NCI-H524 (cell line): ENCODE results near the gene WAC.
"Not testable (repeated sequence)": the region's sequence is repeated elsewhere in the genome, so short reads cannot be mapped to it uniquely, and the experiment has no call there.

Experiments used
- DNase-seq, 2 experiments: peaks; one replicate each; lab custom pipeline; 2025; lab: John Stamatoyannopoulos, UW

WAC gene

DNA sequence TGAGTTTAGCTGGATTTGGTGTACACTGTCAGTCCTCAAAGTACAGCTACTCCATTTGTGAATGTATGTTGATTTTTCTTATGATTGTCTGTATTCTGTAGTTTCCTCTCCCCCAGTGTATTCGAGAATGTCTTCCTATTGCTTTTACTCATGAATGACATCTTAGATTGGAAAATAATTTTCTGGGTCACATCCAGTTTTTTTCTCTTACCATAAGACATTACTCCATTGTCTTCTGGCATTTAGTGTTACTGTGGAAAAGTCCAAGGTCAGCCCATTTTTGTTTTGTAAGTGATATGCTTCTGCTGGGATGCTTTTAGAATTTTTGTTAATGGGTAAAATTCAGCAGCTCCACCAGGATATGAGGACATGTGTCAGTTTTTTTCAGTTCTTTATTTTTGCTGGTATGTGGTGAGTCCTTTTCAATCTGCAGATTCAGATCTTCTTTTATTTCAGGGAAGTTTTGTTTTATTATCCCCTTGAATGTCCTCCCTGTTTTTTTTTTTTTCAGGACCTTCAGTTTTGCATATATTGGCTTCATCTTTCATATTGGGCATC lies 33.6 kb downstream of the WAC start:
- DNase-seq = no peak

DNA sequence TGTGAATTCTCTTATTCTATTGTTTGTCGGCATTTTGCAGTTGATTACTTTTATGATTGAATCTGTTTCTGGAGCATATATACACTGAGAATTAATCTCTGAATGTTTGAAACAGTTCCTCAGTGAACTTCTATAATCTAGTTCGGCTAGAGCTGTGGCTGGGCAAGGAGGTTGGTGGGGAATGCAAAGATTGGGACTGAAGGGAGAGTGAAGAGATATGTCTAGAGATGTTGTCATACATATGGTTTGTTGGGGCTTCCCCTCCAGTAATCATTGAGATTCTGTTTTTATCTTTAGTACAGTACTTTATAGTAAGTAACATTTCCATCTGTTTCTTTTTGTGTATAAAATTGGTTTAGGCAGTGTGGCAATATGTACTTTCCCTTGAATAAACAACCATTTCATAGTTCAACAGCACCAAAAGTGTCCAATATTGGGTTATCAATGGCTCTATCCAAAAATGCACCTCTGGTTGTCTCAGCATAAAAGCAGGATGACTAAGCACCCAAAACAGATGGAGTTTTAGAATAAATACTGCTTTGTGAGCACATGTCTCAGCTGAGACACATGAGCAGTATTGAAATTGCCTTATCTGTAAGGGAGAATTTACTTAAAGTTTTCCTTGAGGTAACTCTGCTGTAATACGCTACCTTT lies 36.7 kb downstream of the WAC start:
- DNase-seq = no peak

DNA sequence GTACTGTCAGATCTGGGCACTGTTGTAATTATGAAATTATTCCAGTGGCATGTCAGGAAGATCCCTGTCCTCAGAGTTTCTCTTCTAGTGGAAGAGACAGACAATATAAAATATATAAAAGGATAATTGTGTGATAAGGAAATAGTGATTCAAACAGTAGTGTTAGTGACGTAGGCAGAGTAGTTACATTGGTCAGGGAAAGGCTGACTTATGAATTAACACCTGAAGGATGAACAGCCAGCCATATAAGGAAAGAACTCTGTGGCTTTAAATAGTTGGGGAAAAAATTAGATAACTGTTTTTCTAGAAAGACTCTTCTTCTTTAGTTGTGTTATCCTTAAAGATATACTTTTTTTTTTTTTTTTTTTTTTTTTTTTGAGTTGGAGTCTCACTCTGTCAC lies 37.7 kb downstream of the WAC start:
- DNase-seq = no peak

DNA sequence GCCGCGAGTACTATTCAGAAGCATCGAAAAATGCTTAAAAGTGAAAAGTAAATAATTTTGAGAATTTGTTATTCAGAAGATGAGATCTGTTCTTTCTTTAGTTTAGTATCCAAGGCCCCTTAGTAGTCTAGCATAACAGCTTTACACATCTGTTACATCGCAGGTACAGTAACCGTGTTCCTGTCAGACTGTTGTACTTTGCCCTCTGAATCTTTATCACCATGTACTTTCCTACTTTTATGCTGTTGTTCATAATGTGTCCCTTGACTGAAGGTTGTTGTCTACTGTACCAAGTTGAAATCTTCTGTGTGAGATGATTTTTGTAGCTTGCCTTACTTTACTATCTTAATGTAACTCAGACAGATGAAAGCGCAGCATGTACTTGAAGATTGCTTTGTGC lies 38.3 kb downstream of the WAC start:
- no peak for DNase-seq

DNA sequence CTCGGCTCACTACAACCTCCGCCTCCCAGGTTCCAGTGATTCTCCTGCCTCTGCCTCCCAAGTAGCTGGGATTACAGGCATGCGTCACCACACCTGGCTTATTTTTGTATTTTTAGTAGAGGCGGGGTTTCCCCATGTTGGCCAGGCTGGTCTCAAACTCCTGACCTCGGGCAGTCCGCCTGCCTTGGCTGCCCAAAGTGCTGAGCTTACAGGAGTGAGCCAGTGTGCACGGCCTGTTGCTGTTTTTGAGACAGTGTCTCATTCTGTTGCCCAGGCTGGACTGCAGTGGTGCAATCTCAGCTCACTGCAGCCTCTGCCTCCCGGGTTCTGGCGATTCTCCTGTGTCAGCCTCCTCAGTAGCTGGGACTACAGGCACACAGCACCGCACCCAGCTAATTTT lies 41.3 kb downstream of the WAC start:
- not testable (repeated sequence) for DNase-seq

DNA sequence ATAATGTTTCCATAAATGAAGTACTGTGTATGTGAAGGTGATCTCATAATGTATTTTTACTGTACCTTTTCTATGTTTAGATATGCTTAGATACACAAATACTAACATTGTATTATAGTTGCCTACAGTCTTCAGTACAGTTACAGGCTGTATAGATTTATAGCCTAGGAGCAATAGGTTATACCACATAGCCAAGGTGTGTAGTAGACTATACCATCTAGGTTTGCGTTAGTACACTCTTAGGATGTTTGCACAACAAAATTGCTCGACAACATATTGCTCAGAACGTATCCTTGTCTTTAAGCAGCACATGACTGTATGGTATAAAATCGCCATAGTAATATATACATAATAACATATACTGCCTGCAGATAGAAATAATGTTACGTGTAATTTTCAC lies 42.9 kb downstream of the WAC start:
- no peak for DNase-seq

DNA sequence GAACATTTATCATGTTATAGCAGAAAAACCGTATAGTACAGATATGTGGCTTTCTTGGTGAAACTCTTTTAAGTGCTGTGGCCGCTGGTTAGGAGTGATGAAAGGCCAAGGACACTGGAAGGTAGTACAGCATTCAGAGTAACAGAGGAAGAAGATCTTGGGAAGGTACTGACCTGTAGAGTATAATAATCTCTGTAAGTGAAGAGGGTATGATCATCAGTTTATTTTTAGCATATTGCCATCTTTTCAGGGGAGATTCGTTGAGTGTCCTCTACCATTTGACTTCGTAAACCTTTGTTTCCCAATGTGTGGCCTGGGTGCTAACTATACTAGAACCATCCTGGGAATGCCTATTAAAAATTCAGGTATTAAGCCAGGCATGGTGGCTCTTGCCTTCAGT lies 44.6 kb downstream of the WAC start:
- no peak for DNase-seq

DNA sequence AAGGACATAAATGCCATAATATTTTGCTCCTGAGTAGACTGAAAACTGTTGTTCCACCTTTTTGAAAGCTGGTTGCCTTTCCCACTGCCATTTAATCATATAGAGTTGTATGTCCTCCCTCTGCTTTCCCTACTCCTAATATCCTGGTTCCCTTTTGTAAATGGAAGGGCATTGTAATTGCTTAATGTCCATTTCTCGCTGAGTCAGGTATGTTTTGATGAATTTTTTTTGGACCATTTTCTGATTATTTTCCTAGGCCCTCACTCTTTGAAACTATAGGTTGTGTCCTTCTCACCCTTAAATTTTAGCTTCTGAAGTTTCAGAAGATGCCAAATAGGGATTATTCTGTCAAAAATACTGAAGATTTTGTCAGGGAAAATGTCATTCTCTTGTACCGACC lies 45.5 kb downstream of the WAC start:
- no peak for DNase-seq

DNA sequence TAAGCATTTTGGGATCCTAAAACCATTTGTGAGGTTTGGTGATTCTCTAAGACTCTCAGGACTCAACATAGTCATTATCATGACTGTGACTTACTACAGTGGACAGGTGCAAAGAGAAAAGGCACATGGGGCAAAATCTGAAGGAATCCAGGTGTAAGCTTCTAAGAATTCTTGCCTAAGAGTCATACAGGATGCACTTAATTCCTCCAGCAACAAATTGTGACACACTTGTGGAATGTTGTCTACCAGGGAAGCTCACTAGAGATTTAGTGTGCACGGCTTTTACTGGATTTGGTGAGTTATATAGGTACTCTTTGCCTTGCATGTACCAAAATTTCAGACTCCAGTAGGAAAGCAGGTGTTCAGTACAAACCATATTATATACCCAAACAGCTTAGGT lies 47.9 kb downstream of the WAC start:
- no peak for DNase-seq

DNA sequence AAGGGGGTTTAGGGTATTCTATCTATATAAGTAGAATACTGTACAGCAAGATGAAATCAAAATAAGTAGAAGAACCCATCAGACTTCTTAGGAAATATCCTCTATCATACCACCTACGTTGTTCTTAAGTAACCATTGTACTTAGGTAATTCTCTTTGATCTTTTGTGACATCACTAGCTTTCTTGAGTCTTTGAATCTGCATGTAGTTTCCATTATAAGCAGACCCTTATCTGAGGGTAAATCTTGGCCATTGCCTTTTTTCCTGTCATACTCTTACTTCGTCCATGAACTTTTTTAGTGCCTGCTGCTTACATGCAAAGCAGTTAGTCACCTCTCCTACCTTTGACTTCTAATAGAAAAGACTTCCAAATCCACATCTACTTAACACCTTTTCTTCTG lies 49.0 kb downstream of the WAC start:
- DNase-seq = no peak

DNA sequence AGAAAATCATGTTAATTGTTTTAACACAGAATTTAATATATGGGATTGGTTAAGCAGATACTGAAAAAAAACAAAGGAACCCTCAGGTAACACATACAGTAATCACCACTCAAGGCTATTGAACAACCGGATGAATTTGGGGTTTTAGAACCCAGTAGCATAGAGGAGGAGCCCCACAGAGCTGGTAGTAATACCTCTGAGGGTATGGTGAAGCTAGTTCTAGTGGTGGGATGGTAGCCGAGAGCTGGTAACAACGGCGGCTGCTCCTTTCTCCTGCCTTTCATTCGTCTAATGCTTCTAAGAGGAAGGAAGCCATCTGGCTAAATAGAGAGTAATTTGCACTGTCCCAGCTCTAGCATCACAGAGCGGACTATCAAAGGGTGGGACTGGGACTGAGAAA lies 52.2 kb downstream of the WAC start:
- no peak for DNase-seq

DNA sequence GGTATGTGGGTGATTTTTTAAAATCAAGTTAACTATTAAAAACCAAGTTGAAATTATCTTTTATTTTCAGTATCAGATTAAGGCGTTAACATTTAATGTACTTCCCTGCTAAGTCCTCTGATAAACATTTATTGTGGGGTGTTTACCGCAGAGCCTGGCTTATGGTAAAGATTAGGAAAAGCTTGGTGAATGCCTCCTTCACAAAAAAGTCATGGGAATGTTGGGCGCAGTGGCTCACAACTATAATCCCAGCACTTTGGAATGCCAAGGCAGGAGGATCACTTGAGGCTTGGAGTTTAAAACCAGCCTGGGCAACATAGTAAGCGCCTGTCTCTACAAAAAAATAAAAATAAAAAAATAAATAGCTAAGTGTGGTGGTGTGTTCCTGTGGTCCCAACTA lies 53.3 kb downstream of the WAC start:
- no peak for DNase-seq

DNA sequence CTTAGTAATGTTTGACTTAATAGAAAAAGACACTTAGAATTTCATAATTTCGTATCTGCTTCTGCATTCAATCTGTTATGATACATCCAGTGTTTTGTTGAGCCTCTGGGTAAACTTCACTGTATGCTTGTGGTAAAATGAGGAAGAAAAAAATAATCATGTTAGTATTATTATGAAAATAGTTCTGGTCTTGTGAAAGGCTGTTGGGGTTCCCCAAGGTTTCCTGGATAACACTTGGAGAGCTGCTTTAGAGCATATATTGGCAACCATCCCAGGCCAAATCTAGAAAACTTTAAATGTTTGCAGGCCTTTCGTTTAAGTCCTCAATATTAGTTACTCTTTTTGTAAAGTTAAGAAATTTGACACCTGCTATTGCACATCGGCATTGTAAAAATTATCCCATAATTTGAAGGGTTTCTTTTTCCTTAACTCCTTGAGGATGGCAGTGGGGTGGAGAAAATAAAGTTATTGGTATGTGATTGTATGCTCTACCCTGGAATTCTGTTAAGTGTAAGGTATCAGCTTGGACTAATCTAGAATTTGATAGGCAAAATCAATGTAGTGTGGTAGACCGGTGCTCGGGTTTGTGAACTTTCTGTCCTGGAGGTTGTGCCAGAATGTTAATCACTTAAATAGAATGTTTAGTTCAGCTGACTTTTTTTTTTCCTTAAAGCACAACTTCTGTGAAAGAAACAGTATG lies 54.5 kb downstream of the WAC start:
- DNase-seq = no peak

DNA sequence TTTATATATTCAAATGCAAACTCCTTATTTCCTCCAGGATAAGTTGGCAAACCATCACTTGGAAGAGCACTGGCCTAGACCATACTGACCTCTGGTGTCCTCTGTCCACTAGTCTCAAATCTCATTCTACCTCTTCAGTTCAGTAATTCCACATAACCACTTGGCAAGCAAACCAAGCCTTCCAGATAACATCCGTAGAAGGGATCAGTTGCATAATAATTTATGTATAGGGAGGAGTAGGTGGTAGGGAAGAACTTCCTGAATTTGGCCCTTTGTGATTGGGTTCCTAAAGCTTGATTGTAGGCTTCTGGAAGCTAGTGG lies 55.0 kb downstream of the WAC start:
- DNase-seq = no peak

DNA sequence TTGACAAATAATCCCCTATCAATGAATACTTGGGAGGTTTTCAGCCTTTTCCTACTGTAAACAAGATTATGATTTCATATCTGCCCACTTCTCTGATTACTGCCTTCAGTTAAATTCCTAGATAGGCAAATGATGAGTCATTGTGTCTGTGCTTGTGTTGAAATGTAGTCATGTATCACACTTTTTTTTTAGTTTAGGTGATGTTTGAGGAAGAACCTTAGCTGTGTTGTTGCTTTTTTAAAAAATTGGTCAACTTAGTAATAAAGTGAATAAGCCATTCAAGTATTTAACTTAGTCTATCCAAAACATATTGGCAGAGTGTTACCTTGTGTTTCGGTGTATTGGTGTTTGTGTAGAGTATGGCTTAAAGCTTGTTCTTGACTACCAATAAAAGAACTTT lies 60.0 kb downstream of the WAC start:
- DNase-seq = no peak

DNA sequence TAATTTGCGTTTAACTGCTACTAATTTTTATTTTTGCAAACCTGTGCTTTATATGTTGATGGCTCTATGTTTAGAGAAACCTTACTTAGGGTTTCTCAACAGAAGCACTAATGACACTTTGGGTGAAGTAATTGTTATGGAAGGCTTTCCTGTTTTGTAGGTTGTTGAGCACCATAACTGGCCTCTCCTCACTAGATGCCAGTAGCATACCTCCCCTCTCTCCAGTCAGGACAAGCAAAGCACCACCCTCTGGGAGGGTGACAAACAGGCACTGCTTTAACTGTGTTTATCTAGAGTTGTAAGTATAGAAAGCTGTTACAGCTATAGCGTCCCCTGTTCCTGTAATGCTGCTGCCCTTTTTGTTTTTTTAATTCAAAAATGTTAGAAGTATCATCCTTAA lies 60.9 kb downstream of the WAC start:
- no peak for DNase-seq

DNA sequence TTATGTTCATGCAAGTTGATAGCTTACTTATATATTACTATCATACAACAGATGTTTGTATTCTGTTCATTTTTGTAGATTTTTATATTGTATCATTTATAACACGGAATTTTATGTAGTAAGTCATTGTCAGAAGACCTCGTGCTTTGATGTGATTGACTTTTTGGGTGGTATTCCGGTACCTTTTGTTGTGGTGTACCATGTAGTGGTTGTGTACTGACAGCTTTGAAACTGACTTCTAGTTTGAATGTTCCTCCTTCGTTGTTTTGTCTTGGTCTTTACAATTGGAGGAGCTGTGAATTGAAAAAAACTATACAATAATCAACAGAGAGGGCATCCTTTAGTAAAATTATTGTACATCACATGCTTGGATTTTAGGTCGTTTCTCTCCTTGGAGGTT lies 61.5 kb downstream of the WAC start:
- DNase-seq = no peak

DNA sequence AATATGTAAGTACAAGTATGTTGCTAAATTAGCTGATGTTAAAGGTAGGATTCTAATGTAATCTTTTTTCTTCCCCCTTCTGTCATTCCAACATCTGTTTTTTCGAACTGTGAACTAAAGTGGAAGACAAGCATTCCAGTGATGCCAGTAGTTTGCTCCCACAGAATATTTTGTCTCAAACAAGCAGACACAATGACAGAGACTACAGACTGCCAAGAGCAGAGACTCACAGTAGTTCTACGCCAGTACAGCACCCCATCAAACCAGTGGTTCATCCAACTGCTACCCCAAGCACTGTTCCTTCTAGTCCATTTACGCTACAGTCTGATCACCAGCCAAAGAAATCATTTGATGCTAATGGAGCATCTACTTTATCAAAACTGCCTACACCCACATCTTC lies 62.7 kb downstream of the WAC start:
- DNase-seq = no peak

DNA sequence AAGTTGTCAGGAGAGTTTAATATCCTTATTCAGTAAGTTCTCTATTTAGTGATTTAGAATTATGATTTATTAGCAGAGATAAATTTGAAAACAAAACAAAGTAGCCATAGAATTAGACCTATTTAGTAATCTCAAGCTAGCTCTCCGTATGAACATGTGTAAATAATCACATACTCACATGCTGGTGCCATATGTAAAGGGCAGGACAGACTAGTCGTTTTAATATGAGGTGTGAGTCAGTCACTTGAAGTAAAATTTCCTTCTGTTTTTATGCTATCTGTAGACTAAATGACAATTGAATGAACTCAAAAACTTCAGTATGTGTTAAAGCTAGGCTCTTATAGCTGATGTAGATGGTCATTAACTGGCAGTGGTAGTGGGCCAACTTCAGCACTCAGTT lies 67.1 kb downstream of the WAC start:
- DNase-seq = no peak

DNA sequence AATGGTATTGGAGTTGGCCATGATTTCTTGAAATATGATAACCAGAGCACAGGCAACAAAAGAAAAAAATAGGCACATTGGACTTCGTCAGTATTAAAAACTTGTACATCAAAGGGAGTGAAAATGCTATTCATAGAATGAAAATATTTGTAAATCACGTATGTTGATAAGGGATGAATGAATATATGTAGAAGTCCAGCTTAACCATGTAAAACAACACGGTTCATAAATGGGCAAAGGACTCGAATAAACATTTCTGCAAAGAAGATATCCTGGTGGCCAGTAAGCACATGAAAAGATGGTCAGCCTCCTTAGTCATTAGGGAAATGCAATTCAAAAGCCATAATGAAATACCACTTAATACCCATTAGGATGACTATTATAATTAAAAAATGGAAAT lies 68.1 kb downstream of the WAC start:
- no peak for DNase-seq

DNA sequence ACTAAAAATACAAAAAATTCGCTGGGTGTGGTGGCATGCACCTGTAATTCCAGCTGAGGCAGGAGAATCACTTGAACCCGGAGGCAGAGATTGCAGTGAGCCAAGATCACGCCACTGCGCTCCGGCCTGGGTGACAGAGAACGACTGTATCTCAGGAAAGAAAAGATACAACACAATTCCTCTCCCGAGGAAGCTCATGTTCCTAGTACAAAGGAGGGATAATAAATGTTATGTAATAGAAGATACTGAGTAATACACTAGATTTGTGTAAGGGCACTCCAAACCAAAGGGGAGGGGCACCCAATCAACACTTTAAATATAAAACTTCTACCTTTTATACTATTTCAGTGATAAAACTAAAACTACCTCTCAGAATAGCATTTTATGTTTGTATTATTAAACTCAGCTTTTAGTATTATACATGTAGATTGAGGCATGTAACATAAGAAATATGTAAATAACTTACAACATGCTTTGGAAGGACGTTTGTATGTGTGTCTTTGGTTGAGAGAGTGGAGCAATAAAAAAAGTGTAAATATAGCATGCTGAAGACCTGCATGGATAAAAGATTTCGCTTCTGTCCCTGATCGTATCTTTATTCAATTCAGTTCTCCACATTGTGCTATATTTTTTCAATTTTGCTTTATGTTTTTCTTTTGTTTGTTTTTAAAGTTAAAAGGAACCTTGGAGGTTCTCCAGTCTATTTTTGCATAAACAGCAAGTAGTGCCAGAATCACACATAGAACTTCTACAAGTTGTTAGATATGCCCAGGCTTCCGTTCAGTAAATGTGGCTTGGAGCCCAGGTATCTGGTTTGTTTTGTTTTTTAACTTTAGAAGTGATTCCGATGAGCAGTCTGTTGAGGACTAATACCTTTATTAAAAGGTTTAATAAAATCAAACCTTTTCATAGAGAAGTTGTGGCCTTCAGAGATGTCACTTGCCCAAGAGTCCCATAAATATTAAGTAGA lies 71.9 kb downstream of the WAC start:
- DNase-seq = no peak

DNA sequence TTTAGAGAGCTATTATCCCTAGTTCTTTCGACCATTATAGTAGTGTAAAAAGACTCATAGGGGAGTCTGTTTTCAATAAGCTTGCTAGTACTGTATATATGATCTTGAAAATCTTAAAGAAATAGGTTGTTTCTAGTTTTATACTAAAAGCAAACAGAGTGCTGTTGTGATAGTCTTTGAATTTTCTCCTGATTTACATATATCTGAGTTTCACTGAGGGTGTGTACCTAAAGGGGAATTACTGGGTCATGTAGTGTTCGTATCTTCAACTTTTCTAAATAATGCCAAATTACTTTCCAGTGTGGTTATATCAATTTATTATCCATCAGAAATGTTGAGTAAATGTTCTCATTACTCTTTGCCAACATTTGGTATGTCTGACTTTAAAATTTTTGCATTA lies 73.7 kb downstream of the WAC start:
- no peak for DNase-seq

DNA sequence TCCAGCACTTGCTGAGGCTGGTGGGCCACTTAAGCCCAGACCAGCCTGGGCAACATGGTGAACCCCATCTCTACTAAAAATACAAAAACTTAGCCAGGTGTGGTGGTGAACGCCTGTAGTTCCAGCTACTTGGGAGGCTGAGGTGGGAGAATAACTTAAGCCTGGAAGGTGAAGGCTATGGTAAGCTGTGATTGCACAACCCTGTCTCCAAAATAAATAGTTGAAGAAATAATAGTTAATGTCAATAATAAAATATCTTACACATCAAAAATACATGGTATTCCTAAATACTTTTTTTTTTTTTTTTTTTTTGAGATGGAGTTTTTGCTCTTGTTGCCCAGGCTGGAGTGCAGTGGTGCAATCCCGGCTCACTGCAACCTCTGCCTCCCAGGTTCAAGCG lies 76.7 kb downstream of the WAC start:
- DNase-seq = not testable (repeated sequence)
